Left renal cortex interstitium (tissue), 4 donors: ENCODE data around the gene SH2D7. TPM values are rescaled to one million over a fixed set of nuclear protein-coding genes. Genes with fewer than 3 reads are reported as not detected.

Experiments used
- DNase-seq, 4 donors: peaks; one replicate each; pipeline ENCODE4 v3.0.0-alpha.2; 2013; ENCODE audit warnings: low read depth in 4 of 4, low spot score in 2 of 4, missing footprints in 1 of 4
- polyA plus RNA-seq, 4 donors: library from polyadenylated mRNA; unstranded; fragments of 120-200 nt; gene quantifications; one replicate each; pipeline ENCODE4 v1.2.1, GENCODE V29; 2013; ENCODE audit not compliant: insufficient read length in 4 of 4

Gene SH2D7
- polyA plus RNA-seq, 4 donors: 0.48 to 0.95 (median 0.72) TPM

DNA sequence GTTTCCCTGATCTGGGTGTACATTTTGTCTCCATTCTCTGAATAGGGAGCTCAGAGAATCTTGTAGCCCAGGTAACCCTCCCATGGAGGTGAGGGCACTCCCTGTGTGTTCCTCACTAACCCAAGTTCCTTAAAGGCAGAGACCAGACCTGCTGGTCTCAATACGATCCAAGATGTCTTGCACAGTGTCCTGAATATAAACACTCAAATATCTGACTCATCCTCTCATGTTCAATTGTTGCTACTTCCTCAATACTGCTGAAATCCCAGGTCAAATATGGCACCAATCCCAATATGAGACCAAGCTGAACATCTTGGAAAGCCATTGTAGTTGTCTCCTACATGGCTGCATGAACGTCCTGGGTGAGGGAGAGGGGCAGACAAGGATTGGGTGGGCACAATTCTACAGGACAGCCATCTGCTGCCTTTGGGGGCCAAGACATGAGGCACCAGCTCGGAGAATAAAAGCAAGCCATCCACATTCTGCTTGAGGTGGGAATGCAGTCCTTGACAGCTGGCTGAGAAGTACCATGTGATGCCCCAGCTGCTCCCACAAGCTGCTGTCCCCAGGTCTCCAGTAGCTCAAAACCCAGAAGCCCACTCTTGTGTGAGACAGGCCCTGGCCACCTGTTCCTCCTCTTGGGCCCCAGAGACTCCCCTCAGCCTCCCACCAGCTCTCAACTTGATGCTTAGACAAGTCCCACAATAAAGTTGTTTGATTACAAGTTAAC lies 33.1 kb upstream of the SH2D7 start:
- no peak for DNase-seq

DNA sequence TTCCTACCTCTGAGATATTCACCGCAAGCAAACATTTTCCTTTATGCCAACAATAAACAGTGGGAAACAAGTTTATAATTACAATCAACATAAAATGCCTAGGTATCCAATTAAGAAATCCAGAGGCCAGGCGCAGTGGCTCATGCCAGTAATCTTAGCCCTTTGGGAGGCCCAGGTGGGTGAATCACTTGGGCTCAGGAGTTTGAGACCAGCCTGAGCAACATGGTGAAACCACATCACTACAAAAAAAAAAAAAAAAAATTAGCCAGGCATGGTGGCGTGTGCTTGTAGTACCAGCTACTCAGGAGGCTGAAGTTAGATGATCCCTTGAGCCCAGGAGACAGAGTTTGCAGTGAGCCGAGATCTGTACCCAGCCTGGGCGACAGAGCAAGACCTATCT lies 32.1 kb upstream of the SH2D7 start:
- no peak for DNase-seq

DNA sequence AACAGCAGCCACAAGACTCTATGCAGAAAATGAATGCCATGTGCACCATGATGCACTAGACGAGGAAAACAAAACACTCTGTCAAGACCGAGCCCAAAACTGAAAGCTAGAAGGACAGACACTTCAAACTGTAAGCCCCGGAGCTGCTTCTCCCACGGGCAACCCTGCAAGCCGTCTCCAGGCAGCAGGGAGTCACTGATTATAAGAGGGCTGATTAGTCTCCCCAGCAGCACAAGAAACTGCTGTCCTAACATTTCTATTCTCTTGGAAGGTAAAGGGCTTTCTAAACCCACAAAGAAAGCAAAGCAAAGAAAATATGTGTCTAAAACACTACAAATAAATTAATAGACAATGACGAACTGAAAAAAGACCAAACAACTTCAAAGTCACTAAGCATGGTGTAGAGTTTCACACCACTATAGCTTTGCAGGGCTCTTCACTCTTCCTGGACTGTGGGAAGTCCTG lies 30.4 kb upstream of the SH2D7 start:
- no peak for DNase-seq

DNA sequence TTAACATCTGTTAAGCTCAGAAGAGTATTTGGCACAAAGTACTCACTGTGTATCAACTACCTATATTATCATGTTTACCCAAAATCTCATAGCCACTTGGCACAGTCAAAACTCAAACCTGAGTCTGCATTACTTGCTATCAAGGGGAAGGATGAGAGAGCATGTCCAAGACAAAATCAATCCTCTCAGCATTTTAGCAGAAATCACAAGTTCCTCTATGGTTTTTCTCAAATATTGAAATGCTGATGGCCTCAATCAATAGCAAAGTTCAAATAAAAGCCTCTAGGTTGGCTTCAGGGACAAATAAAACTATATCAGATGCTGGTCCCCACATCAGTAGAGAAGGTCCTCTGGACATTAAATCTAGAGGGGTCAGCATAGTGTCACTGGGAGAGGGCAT lies 29.1 kb upstream of the SH2D7 start:
- DNase-seq: no peak

DNA sequence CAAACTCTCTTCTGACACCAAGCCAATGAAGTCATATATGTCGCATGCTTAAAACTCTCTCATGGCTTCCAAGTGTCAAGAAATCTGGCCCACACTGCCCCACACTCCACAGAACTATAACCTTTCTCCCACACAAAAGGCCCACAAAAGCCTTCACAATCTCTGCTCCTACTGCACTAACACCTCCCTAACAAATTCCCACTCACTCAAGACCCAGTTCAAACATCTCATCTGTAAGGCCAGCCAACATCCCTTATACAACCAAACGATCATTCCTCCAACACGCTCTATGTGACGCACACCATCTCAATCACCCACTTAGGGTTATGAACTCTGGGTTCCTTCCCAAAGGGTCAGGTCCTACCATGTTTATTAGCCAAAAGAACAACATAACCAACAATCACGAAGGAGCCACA lies 28.4 kb upstream of the SH2D7 start:
- no peak for DNase-seq

DNA sequence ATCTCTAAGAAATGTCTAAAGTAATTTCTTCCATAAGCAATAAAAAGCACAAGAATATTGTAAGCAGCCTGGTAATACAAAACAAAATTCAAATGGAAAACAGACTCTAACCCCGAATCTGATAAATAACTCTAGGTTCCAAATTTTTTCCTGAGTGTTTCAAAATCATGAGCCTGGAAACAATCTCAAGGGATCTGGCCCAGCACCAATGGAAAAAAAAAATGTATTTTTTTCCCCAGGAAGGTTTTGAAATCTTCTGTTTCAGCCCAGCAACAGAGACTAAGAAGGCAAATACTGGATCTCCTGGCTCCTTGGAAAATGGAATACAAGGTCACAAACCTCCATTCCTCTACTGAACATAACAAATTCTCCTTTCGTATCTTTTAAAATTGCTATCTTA lies 27.8 kb upstream of the SH2D7 start:
- DNase-seq: no peak

DNA sequence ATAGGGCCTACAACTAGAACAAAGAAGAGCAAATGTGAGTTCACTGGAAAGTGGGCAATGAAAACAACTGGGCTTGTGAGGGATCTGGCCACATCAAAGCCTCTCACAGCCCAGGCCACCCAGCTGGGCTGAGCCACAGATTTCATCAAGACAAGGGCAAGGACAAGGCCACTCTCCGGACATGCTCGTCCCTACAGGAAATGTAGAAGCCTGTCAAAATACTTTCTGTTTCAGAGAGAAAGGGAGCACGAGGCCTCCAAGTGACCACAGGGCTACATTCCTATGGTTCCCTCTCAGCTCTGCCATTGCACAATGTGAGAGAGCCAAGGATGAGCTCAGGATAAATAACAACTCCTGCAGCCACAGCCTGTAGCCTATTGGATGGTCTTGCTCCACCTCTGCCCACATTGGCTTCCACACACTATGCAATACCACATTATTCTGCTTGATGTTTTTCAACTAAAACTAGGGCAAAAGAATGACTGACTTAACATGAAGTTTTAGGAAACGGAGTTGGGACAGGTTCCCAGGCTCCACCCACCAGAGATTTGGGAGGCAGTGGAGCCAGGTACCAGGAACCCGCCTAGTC lies 27.0 kb upstream of the SH2D7 start:
- no peak for DNase-seq

DNA sequence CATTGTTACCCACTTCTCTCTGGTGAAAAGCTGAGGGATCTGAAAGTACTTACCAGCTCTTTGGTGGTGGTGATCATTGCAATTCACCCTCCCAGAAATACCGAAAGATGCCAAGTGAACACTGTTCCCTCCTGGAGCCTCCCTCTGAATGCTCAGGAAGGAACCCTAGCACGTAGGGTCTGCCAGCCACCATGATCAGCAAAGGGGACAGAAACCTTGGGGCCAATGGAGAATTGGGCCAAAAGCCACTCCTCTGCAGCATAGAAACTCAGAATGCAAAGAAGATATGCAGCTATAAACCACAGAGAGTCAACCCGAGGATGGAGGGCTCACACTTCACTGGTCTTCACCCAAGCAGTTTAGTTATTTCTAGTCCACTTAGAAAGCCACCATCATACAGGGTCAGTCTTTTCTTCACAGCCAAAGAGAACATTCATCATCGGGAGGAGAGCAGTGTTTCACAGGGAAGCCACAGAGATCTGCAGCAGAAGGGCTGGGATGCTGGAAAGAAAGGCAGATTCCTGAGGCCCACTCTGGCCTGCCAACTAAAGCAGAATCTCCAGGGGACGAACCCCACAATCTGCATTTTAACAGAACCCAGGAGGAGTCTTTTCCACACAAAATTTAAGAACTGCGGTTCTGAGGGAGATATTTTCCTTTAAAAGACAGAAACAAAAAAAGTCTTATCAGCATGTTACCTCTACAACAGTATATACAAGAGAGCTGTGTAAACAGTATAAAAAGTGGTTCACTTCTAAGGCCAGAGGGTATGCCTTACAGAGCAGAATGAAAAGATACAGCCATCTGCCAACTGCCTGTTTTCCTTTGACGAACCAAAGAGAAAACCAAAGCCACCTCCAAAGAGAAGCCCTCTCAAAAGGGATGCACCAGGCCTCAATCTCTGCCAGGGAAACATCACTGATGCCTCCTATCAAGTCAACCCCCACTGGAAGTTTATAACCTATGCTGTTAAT lies 26.1 kb upstream of the SH2D7 start:
- DNase-seq: no peak

DNA sequence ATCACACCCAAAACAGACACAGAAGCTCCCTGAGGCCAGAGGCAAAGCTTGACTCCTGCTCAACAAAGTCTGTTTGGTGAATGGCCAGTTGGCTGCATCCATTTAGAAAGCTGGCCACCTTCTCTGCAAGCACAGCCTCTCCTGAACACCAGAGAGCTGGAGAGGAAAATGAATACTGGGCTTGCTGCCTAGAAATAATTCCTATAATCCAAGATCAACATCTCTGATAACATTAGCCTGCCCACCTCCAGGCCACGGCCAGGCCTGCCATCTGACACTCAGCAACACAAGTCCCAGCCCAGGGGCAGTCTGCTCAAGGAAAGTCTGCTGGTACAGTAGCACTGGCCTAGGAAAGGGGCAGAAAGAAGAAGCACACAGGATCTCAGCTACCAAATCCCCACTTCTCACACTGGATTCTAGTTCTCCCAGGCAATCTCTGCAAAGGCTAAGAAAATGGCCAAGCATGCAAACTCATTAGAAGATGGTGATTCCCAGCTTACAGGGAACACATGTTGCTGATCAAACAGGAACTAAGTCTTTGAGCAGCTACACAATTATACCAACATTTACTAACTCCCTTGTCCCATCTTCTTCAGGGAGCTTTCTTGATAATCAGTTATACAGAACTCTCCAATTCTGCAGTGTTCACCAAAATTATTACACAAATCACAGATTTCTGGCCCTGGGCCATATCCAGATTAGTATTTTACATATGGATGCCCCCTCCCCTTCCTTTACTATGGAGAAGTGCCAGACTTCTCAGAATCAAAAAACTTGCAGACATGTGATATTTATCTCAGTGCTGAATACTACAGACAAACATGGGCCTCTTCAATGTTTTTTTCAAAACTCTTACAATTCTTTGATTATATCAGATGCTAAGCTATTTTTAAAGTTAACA lies 24.8 kb upstream of the SH2D7 start:
- DNase-seq: no peak

DNA sequence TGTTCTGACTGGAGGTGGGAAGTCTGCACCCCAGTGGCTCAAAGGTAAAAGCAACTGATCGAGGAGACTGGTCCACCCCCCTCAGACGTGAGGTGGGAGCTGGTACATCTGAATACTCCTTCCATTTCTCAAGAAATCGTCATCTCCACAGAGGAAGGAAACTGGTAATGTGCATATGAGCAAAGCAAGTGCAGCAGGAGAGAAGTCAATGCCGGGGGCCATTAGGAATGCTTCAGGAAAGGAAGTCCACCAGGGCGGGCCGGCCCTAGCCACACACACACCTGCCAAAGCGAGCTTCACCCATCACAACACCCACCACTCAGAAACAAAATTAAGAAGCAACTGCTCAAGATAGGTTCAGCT lies 23.3 kb upstream of the SH2D7 start:
- DNase-seq: no peak

DNA sequence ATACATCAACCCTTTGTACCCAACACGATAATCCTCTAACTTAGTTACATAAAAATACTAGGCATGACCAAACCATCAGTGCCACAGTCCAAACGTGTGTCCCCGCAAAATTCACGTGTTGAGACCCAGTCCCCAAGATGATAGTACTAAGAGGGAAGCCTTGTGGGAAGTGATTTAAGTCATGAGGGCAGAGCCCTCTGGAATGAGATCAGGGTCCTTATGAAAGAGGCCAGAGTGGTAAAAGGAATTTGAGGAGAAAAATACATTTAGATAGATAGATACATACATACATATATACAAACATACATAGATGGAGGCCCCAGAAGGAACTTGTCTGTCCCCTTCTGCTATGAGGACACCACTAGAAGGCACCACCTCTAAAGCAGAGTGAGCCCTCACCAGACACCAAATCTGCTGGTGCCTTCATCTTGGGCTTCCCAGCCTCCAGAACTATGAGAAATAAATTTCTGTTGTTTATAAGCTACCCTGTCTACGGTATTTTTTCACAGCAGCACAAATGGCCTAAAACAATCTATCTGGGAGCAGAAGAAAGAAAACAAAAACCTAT lies 22.8 kb upstream of the SH2D7 start:
- no peak for DNase-seq

DNA sequence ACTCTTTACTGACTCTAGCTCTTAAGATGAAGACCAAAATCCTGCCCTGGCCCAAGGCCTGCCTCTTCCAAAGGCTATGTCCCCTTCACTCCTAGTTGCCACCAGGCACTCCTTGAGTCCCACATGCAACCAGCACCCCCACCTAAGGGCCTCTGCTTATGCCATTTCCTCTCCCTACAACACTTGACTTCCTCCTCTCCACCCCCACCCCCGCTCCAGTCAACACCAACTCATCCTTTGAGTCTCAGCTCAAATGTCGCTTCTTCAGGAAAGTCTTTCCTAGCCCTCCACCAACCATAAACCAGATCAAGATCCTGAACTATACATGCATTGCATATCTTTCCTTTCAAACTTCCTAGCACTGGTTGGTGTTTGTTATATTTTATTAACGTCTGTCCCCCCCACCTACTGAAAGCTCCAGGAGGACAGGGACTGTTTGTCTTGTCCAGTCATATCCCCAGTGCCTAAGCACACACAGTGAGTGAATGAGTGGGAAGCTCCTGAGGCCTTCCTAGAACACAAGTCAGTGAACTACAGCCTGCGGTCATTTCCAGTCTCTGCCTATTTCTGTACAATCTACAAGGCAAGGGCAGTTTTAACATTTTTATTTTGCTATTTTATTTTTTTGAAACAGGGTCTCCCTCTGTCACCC lies 22.2 kb upstream of the SH2D7 start:
- DNase-seq: no peak

DNA sequence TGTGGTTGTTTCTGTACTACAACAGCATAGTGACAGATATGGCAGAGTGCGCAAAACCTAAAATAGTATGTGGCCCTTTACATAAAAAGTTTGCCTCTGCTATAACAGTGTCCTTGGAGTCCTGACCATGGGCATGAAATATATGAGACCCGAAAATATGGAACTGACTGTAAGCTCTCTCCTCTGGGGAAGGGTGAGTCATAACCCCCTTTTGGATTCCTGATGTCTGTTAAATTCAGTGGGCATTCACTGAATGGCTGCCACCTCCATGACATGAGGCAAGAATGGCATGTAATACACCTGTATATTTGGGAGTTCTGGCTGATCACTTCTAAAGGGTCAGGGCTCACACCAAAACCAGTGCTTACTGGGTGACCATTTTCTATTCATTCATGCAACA lies 21.0 kb upstream of the SH2D7 start:
- no peak for DNase-seq

DNA sequence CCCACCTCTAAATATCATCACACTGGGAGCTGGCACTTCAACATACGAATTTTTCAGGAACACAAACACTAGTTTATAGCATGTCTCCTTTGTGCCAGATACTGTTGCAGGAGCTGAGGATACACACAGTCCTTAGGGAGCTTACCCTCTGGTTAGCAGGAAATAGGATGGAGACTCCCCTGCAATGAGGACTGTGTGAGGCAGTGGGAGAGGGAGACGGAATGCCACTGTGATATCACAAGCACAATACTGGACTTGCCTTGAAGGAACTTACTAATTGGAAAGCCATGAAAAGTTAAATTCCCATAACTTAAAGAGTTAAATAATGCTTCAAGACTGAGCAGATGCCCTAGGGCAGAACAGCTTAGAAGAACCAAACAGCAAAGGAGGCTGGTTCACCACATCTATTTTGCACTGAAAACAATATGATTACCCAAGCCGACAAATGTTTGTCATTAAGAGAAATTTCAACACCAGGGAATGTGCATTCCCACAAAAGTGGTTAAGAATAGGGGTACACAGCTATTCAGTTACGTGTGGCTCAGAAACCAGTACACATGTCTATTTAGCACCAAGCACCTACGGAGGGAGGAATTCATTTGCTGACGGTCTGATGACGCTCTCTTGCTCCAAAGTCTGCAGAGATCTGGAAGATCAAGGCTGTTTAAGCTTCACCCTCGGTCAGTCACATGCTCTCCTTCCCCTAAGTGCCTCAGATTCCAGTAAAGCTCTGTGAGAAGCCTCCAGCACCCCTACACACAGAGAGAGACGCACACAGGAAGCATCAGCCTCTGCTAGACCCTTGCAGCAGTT lies 20.1 kb upstream of the SH2D7 start:
- no peak for DNase-seq

DNA sequence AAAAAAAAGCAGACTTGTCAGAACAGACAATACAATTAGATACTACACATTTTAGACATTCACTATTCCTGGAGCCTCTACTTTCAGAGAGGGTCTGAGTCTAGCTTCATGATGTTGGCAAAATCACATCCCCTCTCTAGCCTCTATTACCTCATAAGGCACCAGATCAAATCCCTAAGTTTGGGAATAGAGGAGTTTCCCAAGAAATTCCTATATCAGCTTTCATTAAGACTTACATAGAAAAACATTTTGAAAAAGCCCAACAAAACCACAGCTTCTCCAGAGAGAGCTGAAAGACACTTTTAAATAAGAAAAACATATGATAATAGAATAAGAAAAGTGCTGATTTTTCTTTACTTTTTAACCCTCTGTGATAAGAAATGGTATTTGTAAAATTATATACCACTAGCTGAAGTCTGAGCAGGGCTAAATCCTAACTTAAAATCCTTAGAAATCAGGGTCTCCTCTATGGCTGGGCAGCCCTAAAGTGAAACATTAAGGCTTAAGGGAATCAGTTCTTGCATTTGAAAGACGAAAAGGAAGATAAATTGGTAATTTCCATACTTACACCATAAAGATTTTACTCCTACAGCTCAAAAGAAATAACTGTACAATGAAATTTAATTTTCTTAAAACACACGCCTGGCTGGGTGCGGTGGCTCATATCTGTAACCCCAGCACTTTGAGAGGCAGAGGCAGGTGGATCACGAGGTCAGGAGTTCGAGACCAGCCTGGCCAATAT lies 19.1 kb upstream of the SH2D7 start:
- DNase-seq: no peak

DNA sequence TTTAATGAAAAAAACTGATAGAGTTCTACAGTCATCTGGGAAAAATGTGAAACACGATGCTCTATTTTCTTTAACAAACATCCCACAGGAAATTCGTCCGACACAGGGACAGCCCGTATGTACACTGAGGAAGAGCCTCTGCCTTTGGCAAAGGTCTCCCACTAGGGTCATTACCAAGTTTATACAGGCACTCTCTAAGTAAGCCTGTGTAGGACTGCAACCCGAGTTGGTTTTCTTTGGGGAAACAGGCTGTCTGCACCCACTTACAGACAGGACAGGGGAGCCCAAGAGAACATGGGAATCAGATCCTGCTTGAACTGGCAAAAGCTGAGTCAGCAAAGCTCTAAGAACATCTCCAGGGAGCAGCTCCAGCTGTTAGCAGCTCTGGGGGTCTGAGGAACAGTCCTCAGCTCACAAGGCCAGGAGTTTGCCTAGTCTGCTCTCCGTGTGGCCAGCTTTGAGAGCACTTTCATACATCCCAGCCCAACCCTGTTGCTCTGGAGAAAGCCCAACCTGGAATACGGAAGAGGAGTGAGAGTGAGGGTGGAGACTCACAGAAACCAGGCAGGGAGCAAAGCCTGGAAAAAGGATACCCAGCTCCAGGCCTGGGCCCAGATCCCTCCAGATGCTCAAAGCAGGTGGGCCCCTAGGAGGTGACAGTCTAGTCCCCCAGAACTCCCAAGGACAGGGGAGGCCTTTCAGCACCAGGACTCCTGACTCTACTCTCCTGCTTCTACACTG lies 16.7 kb upstream of the SH2D7 start:
- peak in 1 of 4 donors; percentile 65 for DNase-seq
